HCT116 (cell line): ENCODE measurements around the gene TMUB1. TPM values are rescaled to one million over a fixed set of nuclear protein-coding genes. Genes with fewer than 3 reads are reported as not detected.

Experiments
- ATAC-seq: fragments of 200-7000 bp; cut with Tn5 transposase; 2 replicates; pipeline ENCODE4 v1.9.1; 2020; ENCODE audit warnings: mild to moderate bottlenecking, moderate library complexity
- BruUV-seq: library from RNA; stranded (reverse); fragments of 400-500 nt; replicated peaks from 2 replicates; lab custom pipeline; 2021; lab: Mats Ljungman, UMichigan
- CTCF ChIA-PET: fragments of 300-600 bp; sonication (Branson Sonifier 250); formaldehyde crosslinking; loops from one replicate; lab custom pipeline; 2021; ENCODE audit warnings: antibody characterized with exemption; lab: Charles Lee
- POLR2A ChIA-PET: fragments of 300-600, 350-600 bp; sonication (Branson Sonifier 250); formaldehyde crosslinking; loops from one replicate; lab custom pipeline; 2021; ENCODE audit warnings: antibody characterized with exemption; lab: Charles Lee
- RAD21 ChIA-PET, 2 experiments: fragments of 300-600 bp; sonication (Branson Sonifier 250); formaldehyde crosslinking; loops; one replicate each; lab custom pipeline; 2023; ENCODE audit warnings: low total read pairs in 2 of 2; ENCODE audit not compliant: uncharacterized antibody in 2 of 2, unreplicated experiment in 2 of 2, low non-redundant PET in 1 of 2; lab: Charles Lee
- DNase-seq: peaks from one replicate; pipeline ENCODE4 v3.0.0-alpha.2; 2010; ENCODE audit warnings: low read depth, low spot score
- H2AFZ ChIP-seq: fragments of 200-600 bp; shearing (Covaris generic), sonication (generic); 2 replicates; pipeline ENCODE4 v1.6.1; 2017; ENCODE audit warnings: low read depth, mixed run types, mixed read lengths, antibody characterized with exemption, low read length; ENCODE audit not compliant: poor library complexity, severe bottlenecking
- H3K27ac ChIP-seq: 2 replicates; pipeline ENCODE4 v1.5.1; 2012; ENCODE audit warnings: low read depth, low read length
- H3K27me3 ChIP-seq: fragments of 200-600 bp; sonication (generic); 2 replicates; pipeline ENCODE4 v1.6.1; 2016; ENCODE audit warnings: mixed run types, low read length, mixed read lengths; ENCODE audit not compliant: insufficient read depth
- H3K36me3 ChIP-seq, 2 experiments: fragments of 200-500 bp in 1 of 2; fragments of 200-600 bp in 1 of 2; sonication (Bioruptor generic) in 1 of 2; sonication (generic) in 1 of 2; 2 replicates each; pipeline versions ENCODE4 v1.5.1 to v1.6.1; 2014 to 2016; ENCODE audit warnings: low read length in 2 of 2, inconsistent platforms in 1 of 2, mixed read lengths in 1 of 2, mixed run types in 1 of 2; ENCODE audit not compliant: insufficient read depth in 2 of 2, control insufficient read depth in 1 of 2
- H3K4me1 ChIP-seq, 2 experiments: fragments of 200-600 bp in 1 of 2; sonication (generic) in 1 of 2; 2 replicates each; pipeline versions ENCODE4 v1.5.1 to v1.6.1; 2012 to 2017; ENCODE audit warnings: low read length in 2 of 2, inconsistent platforms in 1 of 2, mild to moderate bottlenecking in 1 of 2, mixed read lengths in 1 of 2, mixed run types in 1 of 2, moderate library complexity in 1 of 2; ENCODE audit not compliant: insufficient read depth in 2 of 2, control insufficient read depth in 1 of 2
- H3K4me2 ChIP-seq: fragments of 200-600 bp; sonication (generic); 2 replicates; pipeline ENCODE4 v1.6.1; 2017; ENCODE audit warnings: mixed run types, low read length, mixed read lengths
- H3K4me3 ChIP-seq, 2 experiments: fragments of 200-600 bp in 1 of 2; sonication (generic) in 1 of 2; replicated peaks in 1 of 2; 2 replicates each; pipeline ENCODE4 v1.5.1; 2011 to 2016; ENCODE audit warnings: low read length in 2 of 2, control low read depth in 1 of 2, low read depth in 1 of 2, mild to moderate bottlenecking in 1 of 2, mixed read lengths in 1 of 2, mixed run types in 1 of 2
- H3K79me2 ChIP-seq: fragments of 200-600 bp; sonication (generic); 2 replicates; pipeline ENCODE4 v1.6.1; 2017; ENCODE audit warnings: mild to moderate bottlenecking, mixed run types, low read length, moderate library complexity, mixed read lengths; ENCODE audit not compliant: insufficient read depth
- H3K9ac ChIP-seq: fragments of 200-600 bp; sonication (generic); 2 replicates; pipeline ENCODE4 v1.6.1; 2016; ENCODE audit warnings: low read length, mixed read lengths
- H3K9me2 ChIP-seq: fragments of 200-600 bp; sonication (generic), shearing (Covaris generic); 2 replicates; pipeline ENCODE4 v1.6.1; 2017; ENCODE audit warnings: mixed run types, mild to moderate bottlenecking, moderate library complexity; ENCODE audit not compliant: insufficient read depth
- H3K9me3 ChIP-seq, 2 experiments: fragments of 200-500 bp in 1 of 2; fragments of 200-600 bp in 1 of 2; sonication (Bioruptor generic) in 1 of 2; sonication (generic) in 1 of 2; 2 replicates each; pipeline ENCODE4 v1.6.1; 2014 to 2017; ENCODE audit warnings: low read length in 2 of 2, mixed read lengths in 2 of 2, inconsistent platforms in 1 of 2, low read depth in 1 of 2, mild to moderate bottlenecking in 1 of 2, mixed run types in 1 of 2, moderate library complexity in 1 of 2; ENCODE audit not compliant: control insufficient read depth in 1 of 2, insufficient read depth in 1 of 2
- H4K20me1 ChIP-seq: fragments of 200-600 bp; sonication (generic), shearing (Covaris generic); 2 replicates; pipeline ENCODE4 v1.6.1; 2017; ENCODE audit warnings: mixed run types, mild to moderate bottlenecking, moderate library complexity; ENCODE audit not compliant: insufficient read depth
- ATF3 ChIP-seq: IDR thresholded peaks from 2 replicates; pipeline ENCODE4 v1.6.1; 2012
- ELF1 ChIP-seq: IDR thresholded peaks from 2 replicates; pipeline ENCODE4 v1.6.1; 2012; ENCODE audit warnings: low read depth, borderline replicate concordance
- EZH2phosphoT487 ChIP-seq: fragments of 200-600 bp; IDR thresholded peaks from 2 replicates; pipeline ENCODE4 v1.6.1; 2018; ENCODE audit warnings: antibody characterized with exemption, borderline replicate concordance
- JUND ChIP-seq: IDR thresholded peaks from 2 replicates; pipeline ENCODE4 v1.6.1; 2012
- MAX ChIP-seq: IDR thresholded peaks from 2 replicates; pipeline ENCODE4 v1.6.1; 2012
- POLR2A ChIP-seq: IDR thresholded peaks from 2 replicates; pipeline ENCODE4 v1.7.0; 2011; ENCODE audit warnings: borderline replicate concordance; ENCODE audit not compliant: insufficient read depth, insufficient read length; ENCODE audit errors: extremely low read depth
- POLR2AphosphoS5 ChIP-seq: IDR thresholded peaks from 2 replicates; pipeline ENCODE4 v1.6.1; 2011; ENCODE audit warnings: mild to moderate bottlenecking, low read depth, low read length, moderate library complexity
- SIN3A ChIP-seq: IDR thresholded peaks from 2 replicates; pipeline ENCODE4 v1.6.1; 2012; ENCODE audit warnings: low read depth
- SP1 ChIP-seq: IDR thresholded peaks from 2 replicates; pipeline ENCODE4 v1.6.1; 2012; ENCODE audit warnings: low read depth
- YY1 ChIP-seq: IDR thresholded peaks from 2 replicates; pipeline ENCODE4 v1.6.1; 2011; ENCODE audit warnings: low read length, low read depth, moderate library complexity, mild to moderate bottlenecking; ENCODE audit not compliant: insufficient replicate concordance; ENCODE audit errors: extremely low read depth
- ZBTB33 ChIP-seq: IDR thresholded peaks from 2 replicates; pipeline ENCODE4 v1.6.1; 2011; ENCODE audit warnings: mild to moderate bottlenecking, low read length, moderate library complexity; ENCODE audit not compliant: insufficient replicate concordance; ENCODE audit errors: extremely low read depth
- ZFX ChIP-seq: fragments of 450-650 bp; IDR thresholded peaks from 2 replicates; pipeline ENCODE4 v1.6.1; 2017
- intact Hi-C: fragments of 100-400 bp; cut with micrococcal nuclease; formaldehyde crosslinking; loops from 2 replicates; pipeline ENCODE4 v1.10.0; 2022
- total RNA-seq: library from RNA; stranded (reverse); gene quantifications from one replicate; pipeline ENCODE4 v1.2.1, GENCODE V29; 2021; ENCODE audit not compliant: unreplicated experiment

Gene TMUB1
- total RNA-seq, 1 experiment from 2014 or later: 75.8 TPM

- CTCF ChIA-PET: interaction anchor here (0.7 to 1.4 kb wide), 4 partner anchors 20 to 62 kb away, joined by 3 read pairs; no protein-coding TSS in a partner anchor
- no TSS peak for BruUV-seq
These were observed 2.6 kb downstream of the TMUB1 start, which contains the start of gene FASTK for GRCh38 chr7:151080522-151081169. Gene FASTK (minus strand): TSS chr7:151080809. CDS start chr7:151080766, 43 bp downstream.

More at GRCh38 chr7:151080522-151081169, 2.6 kb downstream of the TMUB1 start, which contains the start of gene FASTK:
- no peaks in the 10 kb centered on the region for H3K27me3 ChIP-seq
- H2AFZ ChIP-seq: no peak within 1 kb of the TSS
- H3K9me2 ChIP-seq: no peaks in the 10 kb centered on the region
- ATAC-seq (peak; percentile 68), DNase-seq (peak; percentile 65)
- intact Hi-C loops: no loop called here
- H3K9ac ChIP-seq: peak within 1 kb of the TSS; percentile 100
- peak within 1 kb of the TSS; percentile 94 for H3K27ac ChIP-seq
- H3K4me2 ChIP-seq: peak within 1 kb of the TSS; percentile 94
- H3K4me3 ChIP-seq: peak within 1 kb of the TSS; percentile 90 to 94
- H3K9me3 ChIP-seq: no peaks in the 10 kb centered on the region
- H3K4me1 ChIP-seq: peaks cover 33 to 69% of the 10 kb centered on the region in 2 experiments
- TF ChIP-seq ZFX (peak; percentile 74), POLR2AphosphoS5 (peak; percentile 88), EZH2phosphoT487 (no peak), ELF1 (no peak), MAX (no peak), SIN3A (no peak), ZBTB33 (peak; percentile 44), ATF3 (no peak), JUND (no peak), YY1 (peak; percentile 97), POLR2A (peak; percentile 88), SP1 (no peak)
- peaks cover 3 to 6% of the 10 kb centered on the region in 2 experiments; a peak in 2 of 4 replicates for H3K36me3 ChIP-seq
- ChIA-PET RAD21 (no interaction called here), POLR2A (interaction anchor here (0.7 to 1.4 kb wide), 4 partner anchors 10 to 33 kb away, joined by 3 to 13 read pairs (median 6); no protein-coding TSS in a partner anchor)
- no peaks in the 10 kb centered on the region for H4K20me1 ChIP-seq
- H3K79me2 ChIP-seq: peaks cover 45% of the 10 kb centered on the region
